Lung (tissue), 12 donors: ENCODE measurements around the gene RABEPK. TPM values are rescaled to one million over a fixed set of nuclear protein-coding genes. Genes with fewer than 3 reads are reported as not detected.

Source experiments
- ATAC-seq: fragments of 200-7000 bp; cut with Tn5 transposase; one replicate; pipeline ENCODE4 v1.9.1; 2020; ENCODE audit warnings: moderate number of reproducible peaks; ENCODE audit not compliant: insufficient read depth, low FRiP score
- DNase-seq, 3 donors: peaks; one replicate each; pipeline ENCODE4 v3.0.0-alpha.2; 2013 to 2017
- H3K27ac ChIP-seq, 2 donors: one replicate each; pipeline ENCODE4 v1.5.1; 2013; ENCODE audit warnings: mild to moderate bottlenecking in 2 of 2, moderate library complexity in 2 of 2, control low read depth in 1 of 2, inconsistent platforms in 1 of 2, low read depth in 1 of 2, low read length in 1 of 2
- H3K27me3 ChIP-seq, 3 donors: one replicate each; pipeline ENCODE4 v1.5.1; 2013; ENCODE audit warnings: low read length in 2 of 3; ENCODE audit not compliant: control insufficient read depth in 3 of 3, insufficient read depth in 3 of 3
- H3K36me3 ChIP-seq, 4 donors: one replicate each; pipeline ENCODE4 v1.5.1; 2013; ENCODE audit warnings: low read length in 4 of 4, mild to moderate bottlenecking in 1 of 4, moderate library complexity in 1 of 4; ENCODE audit not compliant: control insufficient read depth in 4 of 4, insufficient read depth in 4 of 4
- H3K4me1 ChIP-seq, 5 donors: one replicate each; pipeline ENCODE4 v1.5.1; 2013; ENCODE audit warnings: low read length in 5 of 5, mild to moderate bottlenecking in 2 of 5, moderate library complexity in 1 of 5; ENCODE audit not compliant: control insufficient read depth in 5 of 5, insufficient read depth in 5 of 5
- H3K4me3 ChIP-seq: one replicate; pipeline ENCODE4 v1.5.1; 2013; ENCODE audit warnings: mild to moderate bottlenecking, control low read depth, moderate library complexity
- H3K9ac ChIP-seq, 2 donors: one replicate each; pipeline ENCODE4 v1.5.1; 2013; ENCODE audit warnings: low read length in 2 of 2, control low read depth in 1 of 2; ENCODE audit not compliant: insufficient read depth in 1 of 2
- H3K9me3 ChIP-seq, 4 donors: one replicate each; pipeline ENCODE4 v1.5.1; 2013; ENCODE audit warnings: low read length in 3 of 4, mild to moderate bottlenecking in 1 of 4, moderate library complexity in 1 of 4; ENCODE audit not compliant: control insufficient read depth in 4 of 4, insufficient read depth in 3 of 4
- WGBS, 2 donors: extraction: QIAGEN DNeasy Blood & Tissue Kit; methylation state at CpG; one replicate each; pipeline ENCODE4 v1.1.7; 2013; 5-methylcytosine and 5-hydroxymethylcytosine counted together
- polyA plus RNA-seq, 2 donors: library from polyadenylated mRNA; stranded (reverse); fragments of 200-250 nt; gene quantifications; one replicate each; pipeline ENCODE4 v1.2.1, GENCODE V29; 2013
- total RNA-seq, 2 donors: library from RNA; depleted of rRNA in 1 of 2; stranded (reverse); fragments of >200 nt in 1 of 2; gene quantifications; one replicate each; pipeline ENCODE4 v1.2.1, GENCODE V29; 2014 to 2021
- TF ChIP-seq, protein P1 (sequence below): IDR thresholded peaks from 2 replicates; pipeline ENCODE4 v1.5.1; 2012; ENCODE audit warnings: mild to moderate bottlenecking; ENCODE audit errors: control extremely low read depth, extremely low read depth
- donor health status: control.
- donor health status: control.
- donor health status: Bipolar disorder and iron deficiency.
- donor health status: healthy.
- donor health status: DM: yes; HTN: yes; CAD: no.

The RABEPK gene
- total and polyA plus RNA-seq, 4 donors, result 10.4 to 31.0 (median 17.8) TPM

DNA sequence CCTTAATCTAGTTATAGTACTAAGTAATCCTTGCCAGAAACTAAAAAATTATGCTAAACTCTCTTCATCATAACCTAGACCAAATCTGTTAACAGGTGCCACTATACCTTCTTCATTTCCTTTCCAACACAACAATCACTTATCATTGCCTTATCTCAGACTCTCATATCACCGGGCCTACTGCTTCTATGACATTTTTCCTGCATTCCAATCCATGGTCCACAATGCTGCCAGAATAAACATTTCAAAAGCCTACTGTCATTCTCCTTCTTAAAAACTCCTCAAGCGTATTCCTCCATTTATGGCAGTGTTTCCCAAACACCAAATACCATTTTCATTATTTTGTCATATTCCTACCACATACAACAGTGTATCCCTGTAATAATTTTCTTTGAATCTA is 17.3 kb upstream of the RABEPK start:
- H3K36me3 ChIP-seq, result peaks cover 0 to 3% (median 0%) of the 10 kb centered on the region in 4 donors
- H3K4me1 ChIP-seq, result peaks cover 0 to 17% (median 6%) of the 10 kb centered on the region in 5 donors
- H3K27ac ChIP-seq, result peak overlapping the region in 1 of 2 donors; percentile 21
- no peaks in the 10 kb centered on the region for H3K9me3 ChIP-seq
- DNase-seq (no peak), ATAC-seq (no peak)
- H3K4me3 ChIP-seq, result no peak overlapping the region
- no peak overlapping the region for H3K9ac ChIP-seq
- WGBS, 2 donors, result 40 to 61% methylated on average over 2 of the region's 2 CpGs
- TF ChIP-seq, protein P1, sequence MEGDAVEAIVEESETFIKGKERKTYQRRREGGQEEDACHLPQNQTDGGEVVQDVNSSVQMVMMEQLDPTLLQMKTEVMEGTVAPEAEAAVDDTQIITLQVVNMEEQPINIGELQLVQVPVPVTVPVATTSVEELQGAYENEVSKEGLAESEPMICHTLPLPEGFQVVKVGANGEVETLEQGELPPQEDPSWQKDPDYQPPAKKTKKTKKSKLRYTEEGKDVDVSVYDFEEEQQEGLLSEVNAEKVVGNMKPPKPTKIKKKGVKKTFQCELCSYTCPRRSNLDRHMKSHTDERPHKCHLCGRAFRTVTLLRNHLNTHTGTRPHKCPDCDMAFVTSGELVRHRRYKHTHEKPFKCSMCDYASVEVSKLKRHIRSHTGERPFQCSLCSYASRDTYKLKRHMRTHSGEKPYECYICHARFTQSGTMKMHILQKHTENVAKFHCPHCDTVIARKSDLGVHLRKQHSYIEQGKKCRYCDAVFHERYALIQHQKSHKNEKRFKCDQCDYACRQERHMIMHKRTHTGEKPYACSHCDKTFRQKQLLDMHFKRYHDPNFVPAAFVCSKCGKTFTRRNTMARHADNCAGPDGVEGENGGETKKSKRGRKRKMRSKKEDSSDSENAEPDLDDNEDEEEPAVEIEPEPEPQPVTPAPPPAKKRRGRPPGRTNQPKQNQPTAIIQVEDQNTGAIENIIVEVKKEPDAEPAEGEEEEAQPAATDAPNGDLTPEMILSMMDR, result no peak
- H3K27me3 ChIP-seq, result no peaks in the 10 kb centered on the region

DNA sequence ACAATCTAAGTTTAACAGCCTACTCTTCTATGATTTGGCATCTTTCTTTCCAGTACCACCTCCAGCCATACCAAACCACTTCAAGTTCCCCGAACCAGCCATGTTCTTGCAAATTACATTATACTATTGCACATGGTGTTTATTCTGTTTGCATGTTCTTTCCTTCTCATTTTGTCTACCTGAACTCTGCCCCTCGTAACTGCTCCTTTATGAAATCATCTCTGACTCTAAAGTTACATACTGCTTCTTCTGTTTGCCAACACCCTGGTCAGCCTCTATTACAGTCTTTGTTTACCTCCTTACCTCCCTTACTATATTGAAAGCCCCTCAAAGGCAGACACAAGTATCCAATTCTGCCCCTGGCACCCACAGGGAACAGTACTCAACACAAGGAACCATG is 16.8 kb upstream of the RABEPK start:
- Histone ChIP-seq H3K9me3 (no peaks in the 10 kb centered on the region), H3K36me3 (peaks cover 0 to 3% (median 0%) of the 10 kb centered on the region in 4 donors), H3K9ac (no peak overlapping the region), H3K4me1 (peaks cover 3 to 17% (median 7%) of the 10 kb centered on the region in 5 donors), H3K4me3 (no peak overlapping the region), H3K27ac (peak overlapping the region in 1 of 2 donors; percentile 15), H3K27me3 (no peaks in the 10 kb centered on the region)
- TF ChIP-seq, protein P1, result no peak
- WGBS, 2 donors, result 50 to 59% methylated on average over 2 of the region's 2 CpGs
- DNase-seq (no peak), ATAC-seq (no peak)

DNA sequence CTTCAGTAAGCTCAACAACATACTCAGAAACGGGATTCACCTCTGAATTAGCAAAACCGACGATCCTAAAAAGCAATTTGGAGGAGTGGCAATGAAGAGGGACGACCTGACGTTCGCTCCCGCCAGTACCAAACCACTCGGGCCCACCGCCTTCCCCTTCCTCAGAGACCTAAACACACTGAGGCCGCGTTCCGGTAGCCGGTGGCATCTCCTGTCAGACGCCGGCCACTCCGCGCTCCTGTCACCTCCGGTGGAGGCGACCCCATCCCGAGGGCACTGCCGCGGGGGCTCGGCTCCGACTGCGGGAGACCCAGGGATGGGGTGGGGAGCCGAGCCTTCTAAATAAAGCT is 11.4 kb upstream of the RABEPK start:
- Histone ChIP-seq H3K9ac (peak overlapping the region; percentile 78 to 96), H3K27ac (peak overlapping the region; percentile 94 to 95), H3K4me1 (peaks cover 0 to 13% (median 8%) of the 10 kb centered on the region in 5 donors), H3K9me3 (no peaks in the 10 kb centered on the region), H3K4me3 (peak overlapping the region; percentile 95), H3K27me3 (no peaks in the 10 kb centered on the region), H3K36me3 (peaks cover 0 to 4% (median 1%) of the 10 kb centered on the region in 4 donors)
- 0% methylated on average over 26 of the region's 26 CpGs for WGBS, 2 donors
- TF ChIP-seq, protein P1, result no peak
- ATAC-seq, result no peak
- DNase-seq, result peak in 1 of 3 donors; percentile 30
